Stomach (tissue), 9 donors: ENCODE results near the gene LYSMD2. TPM values are rescaled to one million over a fixed set of nuclear protein-coding genes. Genes with fewer than 3 reads are reported as not detected.

Experiments used
- DNase-seq, 2 donors: peaks; one replicate each; pipeline versions ENCODE4 v3.0.0 to v3.0.0-alpha.2; 2013 to 2019
- H3K27ac ChIP-seq, 5 donors: fragments of 200-600 bp in 4 of 5; sonication (generic) in 4 of 5; one replicate each; pipeline ENCODE4 v1.5.1; 2013 to 2019; ENCODE audit warnings: mild to moderate bottlenecking in 1 of 5, moderate library complexity in 1 of 5
- H3K27me3 ChIP-seq, 3 donors: fragments of 200-600 bp; sonication (generic); one replicate each; pipeline ENCODE4 v1.5.1; 2017 to 2019; ENCODE audit warnings: mixed run types in 1 of 3
- H3K36me3 ChIP-seq, 4 donors: fragments of 200-600 bp; sonication (generic); 1 replicate in 3 of 4; 2 replicates in 1 of 4; pipeline ENCODE4 v1.5.1; 2016 to 2019
- H3K4me1 ChIP-seq, 4 donors: fragments of 200-600 bp; sonication (generic); one replicate each; pipeline ENCODE4 v1.5.1; 2016 to 2019
- H3K4me3 ChIP-seq, 4 donors: fragments of 200-600 bp; sonication (generic) in 3 of 4; one replicate each; pipeline ENCODE4 v1.5.1; 2016 to 2019; ENCODE audit warnings: mild to moderate bottlenecking in 1 of 4
- H3K9me3 ChIP-seq, 4 donors: fragments of 200-600 bp; sonication (generic); one replicate each; pipeline ENCODE4 v1.5.1; 2016 to 2019
- EP300 ChIP-seq: sonication (generic); formaldehyde crosslinking; IDR thresholded peaks from one replicate; pipeline ENCODE4 v1.6.1; 2017; ENCODE audit warnings: antibody characterized with exemption
- POLR2A ChIP-seq, 4 donors: fragments of 450-650 bp; IDR thresholded peaks; one replicate each; pipeline ENCODE4 v1.6.1; 2016; ENCODE audit warnings: antibody characterized with exemption in 4 of 4, control low read depth in 2 of 4, mild to moderate bottlenecking in 1 of 4, moderate library complexity in 1 of 4
- POLR2AphosphoS5 ChIP-seq, 3 donors: sonication (generic); formaldehyde crosslinking; IDR thresholded peaks; one replicate each; pipeline ENCODE4 v1.6.1; 2016; ENCODE audit warnings: antibody characterized with exemption in 3 of 3
- WGBS, 5 donors: extraction: QIAGEN DNeasy Blood & Tissue Kit in 3 of 5; methylation state at CpG; one replicate each; pipeline versions ENCODE4 v1.1.5 to v1.1.7; 2013 to 2018; 5-methylcytosine and 5-hydroxymethylcytosine counted together
- intact Hi-C: fragments of 100-400 bp; cut with DNase I; formaldehyde crosslinking; loops from one replicate; pipeline ENCODE4 v1.15.1; 2023; ENCODE audit warnings: low total_unique reads
- polyA plus RNA-seq, 3 donors: library from polyadenylated mRNA; stranded (reverse); fragments of 200-250 nt; gene quantifications; one replicate each; pipeline ENCODE4 v1.2.3, GENCODE V29; 2013
- total RNA-seq, 5 donors: library from RNA; depleted of rRNA; stranded (reverse); fragments of >200 nt; gene quantifications; one replicate each; pipeline versions ENCODE4 v1.1.0 to v1.2.3, GENCODE V29; 2014 to 2016
- TF ChIP-seq, protein P1 (sequence below), 7 experiments: fragments of 450-650 bp in 4 of 7; fragments of 200-600 bp in 3 of 7; sonication (generic) in 3 of 7; IDR thresholded peaks; one replicate each; pipeline ENCODE4 v1.5.1; 2016 to 2019; ENCODE audit warnings: antibody characterized with exemption in 7 of 7, control low read depth in 2 of 7, mild to moderate bottlenecking in 1 of 7
- donor health status: healthy with polysubstance abuse.
- donor health status: Bipolar disorder and iron deficiency.
- donor health status: healthy.

Gene LYSMD2
- total and polyA plus RNA-seq, 8 donors, result 4.8 to 24.9 (median 12.2) TPM; not detected in 1

DNA sequence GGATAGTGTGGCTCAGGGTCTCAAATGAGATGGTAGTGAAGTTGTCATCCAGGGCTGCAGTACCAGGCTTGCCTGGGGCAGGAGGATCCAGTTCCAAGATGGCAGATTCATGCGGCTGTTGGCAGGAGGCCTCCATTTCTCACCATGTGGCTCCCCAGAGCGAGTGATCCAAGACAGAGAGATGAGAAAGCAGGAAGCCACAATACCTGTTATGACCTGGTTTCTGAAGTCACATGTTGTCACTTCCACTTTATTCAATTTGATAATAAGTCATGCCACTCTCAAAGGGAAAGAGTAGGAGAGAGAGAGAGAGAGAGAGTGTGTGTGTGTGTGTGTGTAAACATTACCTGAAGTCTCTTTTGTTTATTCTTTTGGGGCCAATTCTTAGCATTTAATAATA, 44.1 kb upstream of the LYSMD2 start:
- H3K9me3 ChIP-seq, result peaks cover 0 to 4% (median 0%) of the 10 kb centered on the region in 4 donors
- no peak for DNase-seq
- H3K27ac ChIP-seq, result no peak overlapping the region
- intact Hi-C loops, result no loop called here
- WGBS, 5 donors, result 46 to 94% (median 69%) methylated on average over 2 of the region's 2 CpGs
- H3K4me1 ChIP-seq, result peaks cover 0 to 7% (median 2%) of the 10 kb centered on the region in 4 donors
- no peaks in the 10 kb centered on the region for H3K27me3 ChIP-seq
- no peak overlapping the region for H3K4me3 ChIP-seq
- H3K36me3 ChIP-seq, result peaks cover 6 to 38% (median 25%) of the 10 kb centered on the region in 4 donors
- TF ChIP-seq POLR2A (IDR thresholded peaks at IDR 0.05) (no peak), EP300 (no peak), POLR2AphosphoS5 (IDR thresholded peaks at IDR 0.05) (no peak)
- TF ChIP-seq, protein P1, sequence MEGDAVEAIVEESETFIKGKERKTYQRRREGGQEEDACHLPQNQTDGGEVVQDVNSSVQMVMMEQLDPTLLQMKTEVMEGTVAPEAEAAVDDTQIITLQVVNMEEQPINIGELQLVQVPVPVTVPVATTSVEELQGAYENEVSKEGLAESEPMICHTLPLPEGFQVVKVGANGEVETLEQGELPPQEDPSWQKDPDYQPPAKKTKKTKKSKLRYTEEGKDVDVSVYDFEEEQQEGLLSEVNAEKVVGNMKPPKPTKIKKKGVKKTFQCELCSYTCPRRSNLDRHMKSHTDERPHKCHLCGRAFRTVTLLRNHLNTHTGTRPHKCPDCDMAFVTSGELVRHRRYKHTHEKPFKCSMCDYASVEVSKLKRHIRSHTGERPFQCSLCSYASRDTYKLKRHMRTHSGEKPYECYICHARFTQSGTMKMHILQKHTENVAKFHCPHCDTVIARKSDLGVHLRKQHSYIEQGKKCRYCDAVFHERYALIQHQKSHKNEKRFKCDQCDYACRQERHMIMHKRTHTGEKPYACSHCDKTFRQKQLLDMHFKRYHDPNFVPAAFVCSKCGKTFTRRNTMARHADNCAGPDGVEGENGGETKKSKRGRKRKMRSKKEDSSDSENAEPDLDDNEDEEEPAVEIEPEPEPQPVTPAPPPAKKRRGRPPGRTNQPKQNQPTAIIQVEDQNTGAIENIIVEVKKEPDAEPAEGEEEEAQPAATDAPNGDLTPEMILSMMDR (IDR thresholded peaks at IDR 0.05), result no peak

DNA sequence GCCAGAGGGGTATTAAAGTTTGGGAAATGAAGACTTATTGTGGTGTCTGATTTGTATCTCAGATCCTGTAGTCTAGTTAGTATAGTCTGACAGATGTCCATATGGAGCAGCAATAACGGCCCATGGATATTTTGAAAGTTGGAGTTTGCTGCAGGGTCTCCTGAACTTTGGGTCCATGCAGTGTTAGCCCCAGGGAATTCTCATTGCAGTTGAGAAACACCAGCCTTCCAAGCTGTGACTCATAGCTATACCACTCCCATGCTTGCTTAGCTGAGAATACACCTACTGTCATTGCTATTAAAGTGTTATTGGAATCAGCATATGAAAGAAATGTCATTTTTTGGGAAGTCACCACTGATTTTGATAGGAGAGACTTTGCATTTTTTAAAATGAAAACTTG, 43.2 kb upstream of the LYSMD2 start:
- DNase-seq, result no peak
- H3K4me3 ChIP-seq, result no peak overlapping the region
- peaks cover 0 to 4% (median 0%) of the 10 kb centered on the region in 4 donors for H3K9me3 ChIP-seq
- intact Hi-C loops, result no loop called here
- H3K4me1 ChIP-seq, result peaks cover 0 to 14% (median 7%) of the 10 kb centered on the region in 4 donors
- H3K27ac ChIP-seq, result no peak overlapping the region
- WGBS, 5 donors, result 75 to 96% (median 88%) methylated on average over 1 of the region's 1 CpG
- H3K27me3 ChIP-seq, result no peaks in the 10 kb centered on the region
- H3K36me3 ChIP-seq, result peaks cover 6 to 36% (median 23%) of the 10 kb centered on the region in 4 donors
- TF ChIP-seq EP300, result no peak

DNA sequence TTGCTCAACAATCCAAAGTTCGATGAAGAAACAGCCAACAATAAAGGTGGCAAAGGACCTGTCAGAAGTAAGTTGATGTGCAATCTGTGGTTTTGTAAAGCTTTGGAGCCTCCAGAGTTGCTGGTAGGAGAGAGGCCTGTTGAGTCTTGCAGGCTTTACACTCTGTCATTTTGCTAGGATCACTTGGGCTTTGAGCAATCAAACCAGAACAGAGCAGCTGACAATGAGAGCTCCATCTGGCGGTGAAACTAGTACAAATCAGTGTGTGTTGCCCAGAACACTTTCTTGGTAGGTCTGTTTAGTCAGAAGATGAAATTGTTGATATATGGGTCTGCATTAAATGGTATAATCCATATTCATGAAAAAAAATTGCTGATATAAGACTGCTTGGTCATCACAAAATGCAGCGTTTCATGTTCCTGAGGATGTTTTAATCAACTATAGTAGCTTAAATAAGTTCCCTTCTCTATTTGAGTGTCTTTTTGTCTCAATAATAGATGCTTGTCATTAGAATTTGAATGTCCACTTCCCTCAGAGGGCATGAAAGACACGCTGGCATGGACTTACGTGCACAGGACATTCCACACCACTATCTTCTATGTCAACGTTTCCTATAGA, 39.6 kb upstream of the LYSMD2 start:
- Histone ChIP-seq H3K4me3 (no peak overlapping the region), H3K9me3 (no peaks in the 10 kb centered on the region), H3K36me3 (peaks cover 6 to 39% (median 27%) of the 10 kb centered on the region in 4 donors), H3K27ac (no peak overlapping the region), H3K4me1 (peaks cover 0 to 14% (median 7%) of the 10 kb centered on the region in 4 donors), H3K27me3 (no peaks in the 10 kb centered on the region)
- WGBS, 5 donors, result 44 to 60% (median 51%) methylated on average over 6 of the region's 6 CpGs
- peak; percentile 73 to 92 for DNase-seq
- intact Hi-C loops, result no loop called here
- TF ChIP-seq POLR2A (IDR thresholded peaks at IDR 0.05), result no peak
- TF ChIP-seq, protein P1 (IDR thresholded peaks at IDR 0.05), result peak in 5 of 7 experiments; percentile 24 to 66 (median 61)
- no peak for TF ChIP-seq EP300
- peak in 2 of 3 donors; percentile 20 to 53 for TF ChIP-seq POLR2AphosphoS5 (IDR thresholded peaks at IDR 0.05)

DNA sequence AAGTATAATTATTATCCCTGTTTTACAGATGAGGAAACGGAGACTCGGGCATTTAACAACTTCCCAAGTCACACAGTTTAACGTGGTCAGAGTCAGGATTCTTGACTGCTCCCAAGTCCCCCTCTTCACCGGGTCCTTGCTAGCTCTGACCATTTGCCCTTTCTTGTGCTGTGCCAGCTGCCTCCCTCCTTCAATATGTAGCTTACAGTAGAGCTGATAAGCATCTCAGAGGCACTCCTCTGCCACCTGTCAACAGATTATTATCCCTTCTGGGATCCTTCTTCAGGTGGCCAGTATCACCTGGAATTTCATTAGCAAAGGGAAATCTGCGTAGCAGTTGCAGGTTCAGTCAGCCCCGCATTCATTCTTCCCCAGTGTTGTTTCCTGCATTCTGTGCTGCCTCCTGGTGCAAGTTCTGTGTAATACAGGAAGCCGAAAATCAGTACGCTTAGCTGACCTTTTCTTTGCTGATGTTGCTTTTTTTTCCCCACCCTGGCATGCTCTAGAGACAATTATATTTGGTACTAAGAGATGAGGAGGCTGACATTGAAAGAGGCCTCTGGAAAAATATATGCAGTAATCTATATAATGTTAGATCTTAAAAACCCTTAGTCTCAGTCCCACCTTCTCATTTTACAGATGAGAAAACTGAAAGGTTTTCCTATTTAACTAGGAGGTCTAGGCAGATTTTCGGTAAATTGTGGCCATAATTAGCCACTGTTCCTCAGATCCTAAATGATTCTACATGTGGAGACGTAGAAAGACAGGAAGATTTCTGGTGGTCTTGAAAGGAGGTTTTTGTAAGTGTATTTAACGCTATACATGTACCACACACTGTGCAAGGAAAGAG, 38.7 kb upstream of the LYSMD2 start:
- TF ChIP-seq, protein P1 (IDR thresholded peaks at IDR 0.05), result peak in 5 of 7 experiments; percentile 59 to 84 (median 73)
- TF ChIP-seq EP300, result no peak
- TF ChIP-seq POLR2AphosphoS5 (IDR thresholded peaks at IDR 0.05), result peak in 1 of 3 donors; percentile 47
- Histone ChIP-seq H3K9me3 (no peaks in the 10 kb centered on the region), H3K27me3 (no peaks in the 10 kb centered on the region), H3K4me1 (peaks cover 0 to 14% (median 7%) of the 10 kb centered on the region in 4 donors), H3K4me3 (no peak overlapping the region), H3K36me3 (peaks cover 3 to 34% (median 25%) of the 10 kb centered on the region in 4 donors), H3K27ac (no peak overlapping the region)
- intact Hi-C loops, result no loop called here
- WGBS, 5 donors, result 45 to 57% (median 49%) methylated on average over 11 of the region's 11 CpGs
- DNase-seq, result peak; percentile 56 to 84
